Neural cell (in vitro differentiated cells): ENCODE results near the gene PXMP2.

Experiments used
- CTCF ChIP-seq: fragments of 450-650 bp; IDR thresholded peaks from 2 replicates; pipeline ENCODE4 v1.5.1; 2014; ENCODE audit warnings: antibody characterized with exemption, mild to moderate bottlenecking, moderate library complexity; ENCODE audit not compliant: poor library complexity, severe bottlenecking
- POLR2AphosphoS5 ChIP-seq: IDR thresholded peaks from 2 replicates; pipeline ENCODE4 v1.6.1; 2012

- TF ChIP-seq POLR2AphosphoS5 (no peak), CTCF (no peak)
These were observed 11.5 kb upstream of the PXMP2 start for GRCh38 chr12:132675757-132676432.
